Activated T-helper 1 cell treated with anti-CD3 and anti-CD28 coated beads, Interleukin-2, amount 50 U/mL, for 16 hours (primary cell): ENCODE measurements around the gene SCN4A.
"Not testable (repeated sequence)": the region's sequence is repeated elsewhere in the genome, so short reads cannot be mapped to it uniquely, and the experiment has no call there.

Experiments used
- DNase-seq, 2 donors: peaks; one replicate each; pipeline ENCODE4 v3.0.0-alpha.2; 2020; ENCODE audit warnings: low read depth in 1 of 2, low spot score in 1 of 2

SCN4A gene

GRCh38 chr17:63972796-63973195 is at the start of gene SCN4A:
Gene SCN4A (minus strand): TSS chr17:63972918. CDS start chr17:63972841, 77 bp downstream.
- DNase-seq, result no peak

GRCh38 chr17:64020056-64020766 is 47.5 kb upstream of the SCN4A start, which contains the start of gene ICAM2:
Gene ICAM2 (minus strand): TSS chr17:64020633. CDS start chr17:64006691, 13,942 bp downstream.
- DNase-seq, result peak; percentile 76 to 81

- not testable (repeated sequence) for DNase-seq
Observed at GRCh38 chr17:64019551-64019961, 46.8 kb upstream of the SCN4A start.

GRCh38 chr17:64017381-64017980 is 44.8 kb upstream of the SCN4A start:
- DNase-seq, result no peak

GRCh38 chr17:64016974-64017373 is 44.3 kb upstream of the SCN4A start:
- no peak for DNase-seq

GRCh38 chr17:64016231-64016784 is 43.6 kb upstream of the SCN4A start:
- DNase-seq, result no peak

GRCh38 chr17:64015447-64015846 is 42.7 kb upstream of the SCN4A start:
- DNase-seq, result no peak

- no peak for DNase-seq
Observed at GRCh38 chr17:64009571-64010402, 37.1 kb upstream of the SCN4A start.

GRCh38 chr17:64008830-64009229 is 36.1 kb upstream of the SCN4A start:
- no peak for DNase-seq

- DNase-seq, result no peak
Observed at GRCh38 chr17:64008346-64008745, 35.6 kb upstream of the SCN4A start.

GRCh38 chr17:64007838-64008282 is 35.1 kb upstream of the SCN4A start:
- no peak for DNase-seq

- not testable (repeated sequence) for DNase-seq
Observed at GRCh38 chr17:64007089-64007837, 34.5 kb upstream of the SCN4A start.

- no peak for DNase-seq
Observed at GRCh38 chr17:64006361-64007088, 33.8 kb upstream of the SCN4A start.

- no peak for DNase-seq
Observed at GRCh38 chr17:64005734-64006167, 33.0 kb upstream of the SCN4A start.

GRCh38 chr17:64004903-64005733 is 32.4 kb upstream of the SCN4A start:
- no peak for DNase-seq

GRCh38 chr17:64004218-64004770 is 31.6 kb upstream of the SCN4A start:
- DNase-seq, result no peak

GRCh38 chr17:64003526-64004121 is 30.9 kb upstream of the SCN4A start:
- DNase-seq, result no peak
